ENCODE results near the gene SLC7A14. TPM values are rescaled to one million over a fixed set of nuclear protein-coding genes. Genes with fewer than 3 reads are reported as not detected.

The SLC7A14 gene
- total RNA-seq, 4 donors from 2014 or later: not detected

DNA sequence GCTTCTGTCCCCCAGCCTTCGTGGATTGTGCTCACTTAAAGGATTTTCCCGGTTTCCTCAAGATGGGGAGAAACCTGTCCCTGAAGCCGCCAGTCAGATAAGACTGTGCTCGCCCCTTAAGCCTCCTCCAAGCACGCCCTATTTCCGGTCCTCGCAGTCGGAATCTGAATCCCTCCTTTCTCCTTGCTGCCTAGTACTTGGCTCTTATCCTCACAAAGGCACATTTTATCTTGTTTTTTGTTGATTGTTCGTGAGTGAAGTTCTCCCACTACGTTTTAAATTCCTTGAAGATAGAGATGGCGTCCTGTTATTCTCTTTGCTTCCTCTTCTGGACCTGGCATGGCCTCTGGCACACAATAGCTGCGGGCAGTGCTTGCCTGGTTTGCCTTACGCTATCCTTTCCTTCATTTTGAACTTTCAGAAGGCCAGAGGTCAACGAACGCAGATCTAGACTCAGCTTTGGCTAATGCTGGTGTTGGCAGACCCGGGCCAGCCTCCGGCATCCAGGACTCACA, 165.5 kb downstream of the SLC7A14 start:
- intact Hi-C loops (cut with DNase I; ENCODE audit: low total_unique reads): loop anchor here (5.0 kb wide), 1 partner anchor 387 kb away; no protein-coding TSS in a partner anchor
- 42 to 54% methylated on average over 17 of the region's 17 CpGs for WGBS, 2 donors
- H3K4me3 ChIP-seq (ENCODE audit: low read depth, poor library complexity, severe bottlenecking): no peak overlapping the region
- no peak for TF ChIP-seq POLR2A (IDR thresholded peaks at IDR 0.05)
- no peak for DNase-seq (ENCODE audit: low spot score in 2 of 2)

DNA sequence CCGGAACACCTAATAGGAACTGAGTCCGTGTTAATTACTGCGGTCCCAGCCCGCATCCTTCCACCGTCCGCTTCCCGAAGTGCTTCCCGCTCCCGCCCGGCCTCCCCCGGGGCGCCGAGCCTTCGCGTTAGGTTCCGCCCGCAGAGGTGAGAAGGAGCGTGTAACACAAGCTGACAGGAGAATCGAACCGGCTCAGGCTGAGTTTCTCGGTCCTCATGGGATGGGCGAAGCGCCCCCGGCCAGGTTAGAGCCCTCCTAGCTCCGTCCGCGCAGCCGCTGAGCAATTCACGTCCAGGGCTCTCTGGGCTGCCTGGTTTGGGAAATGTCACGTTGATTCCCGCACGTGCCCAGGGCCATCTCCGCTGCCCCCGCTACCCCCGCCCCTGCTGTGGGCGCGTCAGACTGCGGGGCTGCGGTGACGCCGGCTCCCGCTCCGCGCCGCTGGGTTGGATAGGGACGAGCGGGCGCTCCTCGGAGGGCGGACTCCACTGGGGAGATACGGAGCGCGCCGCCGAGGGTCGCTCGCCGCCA, 166.3 kb downstream of the SLC7A14 start:
- TF ChIP-seq, protein P1, sequence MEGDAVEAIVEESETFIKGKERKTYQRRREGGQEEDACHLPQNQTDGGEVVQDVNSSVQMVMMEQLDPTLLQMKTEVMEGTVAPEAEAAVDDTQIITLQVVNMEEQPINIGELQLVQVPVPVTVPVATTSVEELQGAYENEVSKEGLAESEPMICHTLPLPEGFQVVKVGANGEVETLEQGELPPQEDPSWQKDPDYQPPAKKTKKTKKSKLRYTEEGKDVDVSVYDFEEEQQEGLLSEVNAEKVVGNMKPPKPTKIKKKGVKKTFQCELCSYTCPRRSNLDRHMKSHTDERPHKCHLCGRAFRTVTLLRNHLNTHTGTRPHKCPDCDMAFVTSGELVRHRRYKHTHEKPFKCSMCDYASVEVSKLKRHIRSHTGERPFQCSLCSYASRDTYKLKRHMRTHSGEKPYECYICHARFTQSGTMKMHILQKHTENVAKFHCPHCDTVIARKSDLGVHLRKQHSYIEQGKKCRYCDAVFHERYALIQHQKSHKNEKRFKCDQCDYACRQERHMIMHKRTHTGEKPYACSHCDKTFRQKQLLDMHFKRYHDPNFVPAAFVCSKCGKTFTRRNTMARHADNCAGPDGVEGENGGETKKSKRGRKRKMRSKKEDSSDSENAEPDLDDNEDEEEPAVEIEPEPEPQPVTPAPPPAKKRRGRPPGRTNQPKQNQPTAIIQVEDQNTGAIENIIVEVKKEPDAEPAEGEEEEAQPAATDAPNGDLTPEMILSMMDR (IDR thresholded peaks at IDR 0.05): no peak
- TF ChIP-seq POLR2A (IDR thresholded peaks at IDR 0.05): no peak
- WGBS, 2 donors: 6 to 8% methylated on average over 38 to 45 of the region's 58 CpGs
- intact Hi-C loops (cut with DNase I; ENCODE audit: low total_unique reads): loop anchor here (5.0 kb wide), 1 partner anchor 388 kb away; no protein-coding TSS in a partner anchor
- DNase-seq (ENCODE audit: low spot score in 2 of 2): peak in 1 of 2 donors; percentile 86
- no peak overlapping the region for H3K4me3 ChIP-seq (ENCODE audit: low read depth, poor library complexity, severe bottlenecking)

DNA sequence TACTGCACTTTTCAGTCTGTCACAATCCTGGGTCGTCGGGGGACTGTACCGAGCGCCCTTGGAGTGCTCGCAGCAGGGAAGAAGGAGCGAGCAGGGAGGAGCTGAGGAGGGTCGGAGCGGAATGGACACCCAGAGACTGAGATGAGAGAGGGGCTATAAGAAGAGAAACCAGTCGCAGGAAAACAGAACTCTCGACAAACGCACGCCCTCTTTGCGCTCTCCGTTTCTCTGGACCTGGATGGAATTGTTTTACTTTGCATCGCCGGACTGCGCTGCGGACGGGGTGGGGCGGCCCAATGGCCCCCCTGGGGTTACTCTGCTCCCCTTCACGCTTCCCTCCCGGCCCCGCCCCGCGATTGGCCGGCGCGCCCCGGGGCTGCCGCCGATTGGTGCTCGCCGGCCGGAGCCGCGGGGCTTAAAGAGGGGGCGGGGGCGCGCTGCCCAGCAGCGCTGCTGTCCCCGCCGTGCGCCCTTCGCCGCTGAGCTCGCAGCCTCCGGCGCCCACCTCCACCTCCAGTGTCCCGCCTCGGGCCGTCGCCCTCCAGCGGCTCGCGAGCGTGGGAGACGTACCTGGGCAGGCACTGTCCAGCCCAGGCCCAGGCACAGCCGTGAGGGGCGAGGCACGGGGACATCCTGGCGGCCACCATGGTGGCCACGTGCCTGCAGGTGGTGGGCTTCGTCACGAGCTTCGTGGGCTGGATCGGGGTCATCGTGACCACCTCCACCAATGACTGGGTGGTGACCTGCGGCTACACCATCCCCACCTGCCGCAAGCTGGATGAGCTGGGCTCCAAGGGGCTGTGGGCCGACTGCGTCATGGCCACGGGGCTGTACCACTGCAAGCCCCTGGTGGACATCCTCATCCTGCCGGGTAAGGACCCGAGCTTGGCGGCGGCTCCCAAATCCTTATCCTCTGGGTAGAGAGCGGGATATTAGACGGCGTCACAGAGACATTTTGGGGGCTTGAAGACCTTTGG, 167.2 kb downstream of the SLC7A14 start, which contains the start of gene CLDN11:
CLDN11 (plus strand) TSS at position 447 of the 977 bp plus-strand sequence; CDS start at position 646, 199 bp downstream.
- DNase-seq (ENCODE audit: low spot score in 2 of 2): no peak
- WGBS, 2 donors: 11% methylated on average over 34 to 42 of the region's 79 CpGs
- peak within 1 kb of the TSS; percentile 4 for H3K4me3 ChIP-seq (ENCODE audit: low read depth, poor library complexity, severe bottlenecking)
- intact Hi-C loops (cut with DNase I; ENCODE audit: low total_unique reads): no loop called here
- no peak for TF ChIP-seq POLR2A (IDR thresholded peaks at IDR 0.05)
- TF ChIP-seq, protein P1 (IDR thresholded peaks at IDR 0.05): no peak

DNA sequence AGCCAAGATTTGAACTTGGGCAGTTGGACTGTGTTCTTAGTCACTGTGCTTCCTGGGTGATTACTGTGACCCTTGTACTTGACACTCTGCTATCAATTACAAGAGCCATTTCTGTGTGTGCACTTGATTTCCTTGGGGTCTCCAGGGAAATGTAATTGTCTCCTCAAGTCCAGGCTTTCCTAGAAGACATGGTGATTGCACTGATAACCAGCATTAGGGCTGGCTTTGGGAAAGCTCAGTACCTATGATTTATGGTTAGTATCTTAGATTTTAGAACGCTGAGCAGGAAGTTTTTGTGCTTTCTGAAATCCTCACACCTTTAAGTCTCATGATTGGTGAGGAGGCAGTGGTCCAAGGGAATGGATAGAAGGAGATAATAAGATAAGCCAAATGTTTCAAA, 168.8 kb downstream of the SLC7A14 start:
- intact Hi-C loops (cut with DNase I; ENCODE audit: low total_unique reads): no loop called here
- 77 to 81% methylated on average over 1 of the region's 1 CpG for WGBS, 2 donors
- TF ChIP-seq, protein P1 (IDR thresholded peaks at IDR 0.05): no peak
- TF ChIP-seq POLR2A (IDR thresholded peaks at IDR 0.05): no peak
- H3K4me3 ChIP-seq (ENCODE audit: low read depth, poor library complexity, severe bottlenecking): no peak overlapping the region
- no peak for DNase-seq (ENCODE audit: low spot score in 2 of 2)

DNA sequence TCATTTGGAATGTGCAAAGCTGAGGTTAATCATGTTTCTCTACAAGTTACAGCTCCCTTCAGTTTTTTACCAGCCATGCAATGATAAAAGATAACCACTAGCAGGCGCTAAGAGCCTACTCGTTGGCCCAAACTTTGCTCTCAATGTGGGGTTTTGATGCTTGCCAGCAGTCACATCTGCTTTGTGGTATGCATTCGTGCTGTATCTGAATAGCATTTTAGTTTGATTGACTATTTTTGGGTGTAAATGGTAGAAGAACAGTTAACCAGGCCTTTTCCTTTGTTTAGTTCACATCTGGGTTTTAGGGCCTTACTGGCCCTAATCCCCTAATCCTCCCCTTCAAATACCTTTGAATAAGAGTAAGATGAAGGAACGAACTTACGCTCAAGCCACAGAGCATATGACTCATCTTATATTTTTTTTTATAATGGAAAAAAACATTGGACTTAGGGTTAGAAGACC, 171.6 kb downstream of the SLC7A14 start:
- 19 to 21% methylated on average over 5 of the region's 5 CpGs for WGBS, 2 donors
- intact Hi-C loops (cut with DNase I; ENCODE audit: low total_unique reads): loop anchor here (5.0 kb wide), 1 partner anchor 398 kb away; no protein-coding TSS in a partner anchor
- peak in 1 of 2 donors; percentile 32 for DNase-seq (ENCODE audit: low spot score in 2 of 2)

More for the DNA sequence above, 171.6 kb downstream of the SLC7A14 start:
- TF ChIP-seq, protein P1 (IDR thresholded peaks at IDR 0.05): peak in 1 of 3 donors; percentile 87
- no peak for TF ChIP-seq POLR2A (IDR thresholded peaks at IDR 0.05)
- H3K4me3 ChIP-seq (ENCODE audit: low read depth, poor library complexity, severe bottlenecking): no peak overlapping the region
